Ecto neural progenitor cell (in vitro differentiated cells): ENCODE data around the gene AGAP3.

ENCODE experiments used
- DNase-seq: peaks from one replicate; pipeline ENCODE4 v3.0.0-alpha.2; 2018; ENCODE audit warnings: low spot score

AGAP3 gene

DNA sequence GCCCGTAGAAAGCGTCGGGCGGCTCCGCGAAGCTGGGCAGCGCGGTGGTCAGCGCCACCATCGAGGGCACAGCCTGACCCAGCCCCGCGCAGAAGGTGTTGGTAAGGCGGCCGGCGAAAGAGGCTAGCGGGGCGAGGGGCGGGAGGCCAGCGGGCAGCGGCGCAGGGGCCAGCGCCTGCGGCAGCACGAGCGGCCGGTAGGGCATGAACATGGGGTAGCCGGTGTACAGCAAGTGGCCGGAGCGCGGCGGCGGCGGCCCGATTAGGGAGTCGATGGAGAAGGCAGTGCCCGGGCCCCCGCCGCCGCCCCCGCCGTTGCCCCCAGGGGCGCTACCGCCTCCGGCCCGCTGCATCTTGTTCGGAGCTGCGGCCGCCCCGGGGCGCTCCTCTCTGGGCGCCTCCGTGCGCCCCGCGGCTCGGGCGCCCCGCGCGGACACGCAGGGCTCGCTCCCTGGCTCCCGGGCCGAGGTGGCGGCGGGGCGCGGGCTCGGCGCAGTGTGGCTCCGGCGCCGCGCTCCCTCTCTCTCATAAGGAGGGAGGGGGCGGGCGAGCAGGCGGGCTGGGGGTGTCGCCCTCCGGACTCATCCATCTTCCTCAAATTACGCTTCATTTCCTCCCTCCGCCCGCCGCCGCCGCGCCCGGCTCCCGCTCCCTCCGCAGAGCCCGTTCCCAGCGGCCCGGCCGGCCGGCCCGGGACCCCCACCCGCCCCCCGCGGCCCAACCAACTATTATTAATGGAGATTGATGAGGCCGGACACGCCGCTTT, 81.1 kb downstream of the AGAP3 start, which contains the start of gene GBX1:
GBX1 (minus strand) TSS at position 498 of the 765 bp plus-strand sequence; CDS start at position 352, 146 bp downstream.
- DNase-seq = peak; percentile 76

DNA sequence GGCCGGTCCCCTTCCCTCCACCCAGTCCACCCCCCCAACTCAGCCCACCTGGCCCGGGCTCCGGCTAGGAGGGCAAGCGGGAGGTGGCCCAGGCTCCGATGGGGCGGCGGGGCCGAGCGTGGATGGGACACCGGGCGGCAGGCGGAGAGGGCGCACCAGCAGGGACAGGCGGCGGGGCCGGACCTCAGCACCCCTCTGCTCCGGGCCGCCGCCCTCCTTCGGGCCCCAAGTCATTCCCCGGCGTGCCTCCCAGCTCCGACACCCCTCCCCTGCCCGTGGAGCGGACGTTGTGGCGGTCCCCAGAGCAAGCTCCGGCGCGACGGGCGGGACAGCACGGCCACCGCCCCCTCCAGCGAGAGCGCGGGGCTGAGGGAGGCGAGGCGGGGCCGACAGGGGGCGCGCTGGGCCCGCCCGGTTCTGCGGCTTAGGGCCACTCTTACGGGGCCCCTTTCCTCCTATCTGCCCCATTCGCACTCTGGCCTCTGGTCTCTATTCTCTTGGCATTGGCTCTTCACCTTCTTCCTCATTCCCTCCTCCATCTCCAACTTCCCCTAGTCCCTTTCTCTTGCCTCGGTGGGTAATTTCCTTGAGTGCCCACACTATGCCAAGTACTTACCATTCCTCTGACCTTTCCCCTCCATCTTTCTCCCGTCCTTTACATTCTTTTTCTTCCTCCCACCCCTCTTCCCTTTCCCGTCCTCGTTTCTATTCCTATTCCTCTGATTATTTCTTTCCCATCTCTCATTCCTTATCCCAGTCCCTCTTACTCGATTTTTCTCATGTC, 81.9 kb downstream of the AGAP3 start:
- peak; percentile 77 for DNase-seq

DNA sequence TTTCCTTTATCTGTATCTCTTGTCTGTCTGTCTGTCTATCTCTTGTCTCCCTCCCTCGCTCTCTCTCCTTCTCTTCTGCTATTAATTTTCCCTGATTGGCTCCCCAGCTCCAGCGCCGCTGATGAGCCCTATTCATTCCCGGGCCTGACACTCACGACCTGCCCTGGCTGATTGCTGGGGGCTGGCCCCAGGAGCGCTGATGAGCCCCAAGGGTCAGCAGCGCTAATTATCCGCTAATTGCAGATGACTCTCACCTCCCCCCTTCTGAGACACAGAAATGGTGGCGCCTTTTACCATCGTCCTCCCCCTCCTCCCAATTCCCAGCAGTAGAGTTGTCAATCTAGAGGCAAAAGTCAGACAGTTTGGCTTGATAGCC, 82.5 kb downstream of the AGAP3 start:
- no peak for DNase-seq

DNA sequence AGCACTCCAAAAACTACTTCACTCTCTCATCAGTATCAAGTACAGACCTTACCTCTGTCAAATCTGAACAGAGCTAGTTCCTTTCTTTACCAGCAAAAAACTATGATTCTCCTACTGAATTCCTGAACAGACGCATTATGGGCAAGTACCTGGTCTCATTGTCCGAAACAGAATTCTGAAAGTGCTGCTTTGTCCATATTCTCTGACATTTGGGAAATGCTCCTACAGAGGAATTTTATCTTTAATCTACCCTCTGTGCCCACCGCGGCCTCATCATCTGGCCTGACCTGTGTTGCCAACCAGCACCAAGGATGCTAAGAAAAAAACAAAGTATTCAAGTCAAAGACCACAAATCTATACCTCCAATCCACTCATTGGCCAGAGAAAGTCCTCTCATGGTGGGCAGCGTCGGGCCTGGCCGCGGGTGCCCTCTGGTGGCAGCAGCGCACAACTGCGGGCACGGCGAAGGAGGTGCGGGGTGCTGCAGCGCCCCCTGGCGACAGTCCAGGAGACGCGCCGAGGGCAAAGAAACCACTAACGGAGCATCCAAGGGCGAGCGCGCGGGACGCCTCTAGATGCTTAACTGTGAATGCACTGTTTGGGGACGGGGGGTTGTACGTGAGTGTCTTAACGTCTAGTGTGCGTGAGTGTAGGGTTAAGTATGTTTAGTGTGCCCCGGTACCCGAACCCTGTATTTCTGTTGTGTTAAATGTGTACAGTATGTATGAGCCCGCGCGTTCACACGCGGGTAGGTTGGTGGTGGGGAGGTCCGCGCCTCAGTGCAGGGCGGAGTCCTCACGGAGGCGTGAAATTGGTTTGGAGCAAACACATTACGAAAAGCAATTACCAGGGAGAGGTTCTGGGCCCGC, 86.2 kb downstream of the AGAP3 start:
- peak; percentile 89 for DNase-seq

DNA sequence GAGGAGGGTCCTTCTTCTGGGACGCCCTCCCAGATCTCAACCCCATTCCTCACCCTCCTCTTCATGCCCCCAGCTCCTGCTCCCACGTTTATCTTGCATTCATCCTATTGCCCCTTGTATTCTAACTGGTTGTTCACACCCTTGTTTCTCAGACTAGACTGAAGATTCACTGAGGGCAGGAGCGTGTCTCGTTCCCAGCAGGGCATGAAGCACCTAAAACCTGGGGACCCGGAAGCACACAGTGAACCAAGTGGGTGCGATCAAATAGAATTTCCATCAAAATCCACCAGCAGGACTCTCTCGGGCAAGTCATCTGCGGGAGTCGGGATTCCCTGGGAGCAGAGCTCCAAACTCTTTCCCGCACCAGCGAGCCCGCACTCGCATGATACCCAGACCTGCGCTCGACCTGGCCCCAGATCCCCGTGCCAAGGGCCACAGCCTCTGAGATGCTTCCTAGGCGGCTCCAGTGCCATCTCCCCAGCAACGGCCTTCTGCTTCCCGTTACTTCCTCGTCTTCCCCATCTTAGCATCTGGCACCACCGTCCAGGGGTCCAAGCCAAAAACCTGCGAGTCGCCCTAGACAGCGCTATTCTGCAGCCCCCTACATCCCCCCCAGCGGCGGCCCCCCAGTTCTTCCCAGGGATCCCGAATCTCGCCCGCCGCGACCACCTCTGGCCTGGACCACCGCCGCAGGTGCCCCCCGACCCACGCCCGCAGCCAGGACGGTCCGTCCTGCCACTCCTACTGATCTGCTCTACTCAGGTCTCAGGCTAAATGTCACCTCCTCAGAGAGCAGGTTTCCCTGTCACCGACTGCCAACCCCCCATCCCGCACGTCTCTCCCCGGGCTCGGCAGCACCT, 87.3 kb downstream of the AGAP3 start:
- no peak for DNase-seq

DNA sequence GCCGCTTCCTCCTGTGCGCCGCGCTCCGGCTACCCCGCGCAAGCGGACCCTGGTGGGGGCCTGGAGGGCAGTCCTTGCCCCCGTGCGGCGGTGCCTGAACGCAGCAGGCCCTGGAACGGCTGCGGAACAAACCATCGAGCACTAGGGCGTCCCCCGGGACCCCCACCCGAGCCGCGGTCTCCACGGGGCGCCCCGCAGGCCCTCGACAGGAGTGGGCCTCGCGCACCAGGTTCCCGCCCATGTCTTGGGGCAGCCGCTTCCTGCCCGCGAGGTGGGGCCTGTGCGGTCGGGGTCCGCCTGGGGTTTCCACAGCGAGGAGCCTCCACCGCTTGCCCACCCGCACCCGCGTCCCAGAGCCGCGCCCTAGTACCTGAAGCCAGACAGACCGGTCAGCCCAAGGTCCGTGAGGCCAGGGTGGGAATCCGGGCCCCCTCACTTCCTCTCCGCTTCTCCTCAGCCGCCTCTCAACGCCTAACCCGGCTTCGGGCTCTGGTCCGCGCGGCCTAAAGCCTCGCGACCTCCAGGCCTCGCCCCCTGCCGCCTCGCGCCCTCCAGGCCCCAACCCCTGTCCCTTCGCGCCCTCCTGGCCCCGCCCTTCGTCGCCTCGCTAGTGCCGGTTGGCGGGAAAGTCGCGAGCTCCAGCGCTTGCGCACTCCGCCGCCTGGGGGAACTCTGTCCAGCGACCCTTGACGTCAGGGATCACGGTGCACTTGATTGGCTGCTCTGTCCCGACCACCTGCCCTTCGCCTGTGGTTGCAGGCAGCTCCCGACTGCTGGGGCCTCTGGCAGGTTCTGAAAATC, 88.2 kb downstream of the AGAP3 start:
- DNase-seq = no peak

DNA sequence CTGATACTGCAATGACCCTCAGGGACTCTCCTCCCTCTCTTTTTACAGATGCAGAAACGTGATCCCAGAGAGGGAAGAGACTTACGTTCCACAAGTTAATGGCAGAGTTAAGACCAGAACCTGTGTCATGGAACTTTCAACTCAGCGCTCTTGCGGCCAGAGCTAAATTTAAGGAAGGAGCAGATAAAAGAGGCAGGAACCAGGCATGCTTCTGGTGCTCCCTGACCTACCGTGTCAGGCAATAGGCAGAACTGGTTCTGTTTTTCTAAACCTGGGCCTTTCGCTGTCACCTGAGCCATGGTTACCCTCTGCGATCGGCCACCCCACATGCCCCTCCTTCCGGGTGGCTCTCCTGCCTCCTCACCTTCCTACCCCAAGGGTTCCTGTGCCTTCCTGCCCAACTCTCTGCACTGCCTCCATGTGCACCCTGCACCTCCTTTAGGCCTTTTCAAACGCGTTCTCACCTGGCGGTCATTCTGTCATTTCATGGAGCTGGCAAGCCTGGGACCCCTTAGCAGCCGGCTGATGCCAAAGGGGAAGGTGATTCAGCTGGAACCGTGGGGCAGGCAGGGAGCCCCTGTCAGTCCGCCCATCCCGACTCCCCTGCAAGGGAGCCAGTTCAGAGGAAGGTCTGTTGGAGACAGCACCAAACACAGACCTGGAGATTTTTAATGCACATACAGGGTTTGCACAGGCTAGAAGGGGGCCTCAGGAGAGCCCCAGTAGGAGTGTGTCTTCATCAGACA, 88.9 kb downstream of the AGAP3 start:
- no peak for DNase-seq

DNA sequence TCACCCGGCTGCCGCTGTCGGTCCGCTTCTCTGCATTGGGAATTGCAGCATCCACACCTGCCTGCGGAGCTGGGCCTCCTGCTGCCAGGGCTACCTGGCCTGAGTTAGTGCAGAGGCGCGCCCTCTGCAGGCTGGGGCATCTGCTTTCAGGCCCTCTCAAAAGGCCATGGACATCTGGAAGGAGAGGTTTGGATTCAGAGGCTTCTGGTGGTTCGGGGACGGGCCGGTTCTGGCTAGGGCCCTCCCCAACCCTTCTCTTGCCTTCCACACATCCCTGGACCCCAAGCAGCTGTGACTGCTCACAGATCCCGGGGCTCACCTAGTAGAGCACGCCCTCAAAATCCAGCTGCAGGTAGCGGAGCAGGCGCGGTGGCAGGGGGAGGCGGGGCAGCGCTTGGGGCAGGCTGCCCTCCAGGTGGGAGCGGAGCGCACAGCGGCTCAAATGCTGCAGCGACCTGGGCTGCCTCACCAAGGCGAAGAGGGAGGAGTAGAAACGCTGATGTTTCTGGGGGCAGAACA, 89.6 kb downstream of the AGAP3 start:
- no peak for DNase-seq

DNA sequence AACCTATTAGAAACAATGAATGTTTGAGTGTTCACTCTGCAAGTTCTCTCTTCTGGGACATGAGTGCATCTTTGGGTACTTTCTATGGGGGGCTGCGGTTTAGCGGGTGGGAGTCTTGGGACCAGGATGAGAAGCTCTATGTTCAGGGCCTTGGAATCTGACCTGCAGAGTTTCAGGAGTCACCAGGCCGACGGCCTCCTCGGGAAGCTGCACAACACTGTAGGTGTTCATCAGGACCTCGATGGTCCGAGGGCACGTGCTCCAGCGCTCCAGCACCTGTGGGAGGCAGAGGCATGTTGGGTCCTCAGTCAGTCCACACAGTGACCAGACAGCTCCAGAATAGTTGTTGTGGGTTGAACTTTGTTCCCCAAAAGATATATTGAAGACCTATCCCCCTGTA, 90.1 kb downstream of the AGAP3 start:
- DNase-seq = no peak

DNA sequence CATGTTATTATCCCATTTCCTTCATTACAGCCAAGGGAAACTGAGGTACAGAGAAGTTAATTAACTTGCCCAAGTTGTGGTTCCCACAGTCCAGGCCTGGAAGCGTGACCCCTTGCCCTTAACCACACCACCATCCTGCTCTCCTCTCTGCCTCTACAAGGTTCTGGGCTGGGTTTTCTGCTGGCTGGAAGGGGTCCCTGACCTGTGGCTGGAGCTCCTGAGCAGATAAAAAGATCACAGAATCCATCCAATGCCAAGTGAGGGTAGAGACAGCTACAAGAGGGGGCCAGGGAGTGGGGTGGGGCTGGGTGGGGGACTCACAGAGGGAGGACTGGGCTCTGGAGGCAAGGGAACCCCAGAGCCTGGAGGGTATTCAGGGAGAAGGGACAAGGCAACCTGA, 91.0 kb downstream of the AGAP3 start:
- no peak for DNase-seq

DNA sequence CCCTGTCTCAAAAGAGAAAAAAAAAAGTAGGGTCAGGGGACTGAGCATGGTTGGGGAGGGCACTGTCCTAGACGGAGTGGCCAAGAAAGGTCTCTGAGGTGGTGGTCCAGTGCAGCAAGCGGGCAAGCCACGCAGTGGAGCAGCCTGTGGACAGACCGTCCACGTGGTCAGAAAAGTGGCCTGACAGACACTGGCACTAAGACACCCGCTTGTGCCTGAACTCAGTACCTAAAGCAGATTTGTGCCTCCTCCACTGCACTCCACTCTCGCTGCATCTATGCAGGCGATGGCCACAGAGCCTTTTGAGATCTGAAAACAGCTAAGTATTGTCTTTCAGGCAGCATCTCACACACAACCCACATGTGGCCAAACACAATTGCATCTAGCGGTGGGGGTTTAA, 92.0 kb downstream of the AGAP3 start:
- DNase-seq = no peak

DNA sequence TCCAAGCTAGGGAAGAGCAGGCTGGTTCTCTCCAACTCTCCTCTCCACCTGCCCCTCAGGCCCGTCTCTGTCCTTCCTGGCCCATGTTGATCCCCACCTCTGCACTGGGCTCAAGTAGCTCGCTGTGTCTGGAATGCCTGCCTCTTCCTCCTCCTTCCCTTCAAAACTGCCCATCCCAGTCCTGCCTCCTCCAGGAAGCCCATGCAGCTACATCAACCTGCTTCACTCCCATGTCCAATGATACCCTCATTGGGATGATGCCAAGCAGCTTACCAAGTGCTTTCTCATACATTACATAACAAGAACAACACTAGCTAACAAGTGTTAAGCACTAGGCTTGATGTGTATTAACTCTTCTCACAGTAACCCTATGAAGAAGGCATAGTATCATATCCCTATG, 92.6 kb downstream of the AGAP3 start:
- DNase-seq = no peak

DNA sequence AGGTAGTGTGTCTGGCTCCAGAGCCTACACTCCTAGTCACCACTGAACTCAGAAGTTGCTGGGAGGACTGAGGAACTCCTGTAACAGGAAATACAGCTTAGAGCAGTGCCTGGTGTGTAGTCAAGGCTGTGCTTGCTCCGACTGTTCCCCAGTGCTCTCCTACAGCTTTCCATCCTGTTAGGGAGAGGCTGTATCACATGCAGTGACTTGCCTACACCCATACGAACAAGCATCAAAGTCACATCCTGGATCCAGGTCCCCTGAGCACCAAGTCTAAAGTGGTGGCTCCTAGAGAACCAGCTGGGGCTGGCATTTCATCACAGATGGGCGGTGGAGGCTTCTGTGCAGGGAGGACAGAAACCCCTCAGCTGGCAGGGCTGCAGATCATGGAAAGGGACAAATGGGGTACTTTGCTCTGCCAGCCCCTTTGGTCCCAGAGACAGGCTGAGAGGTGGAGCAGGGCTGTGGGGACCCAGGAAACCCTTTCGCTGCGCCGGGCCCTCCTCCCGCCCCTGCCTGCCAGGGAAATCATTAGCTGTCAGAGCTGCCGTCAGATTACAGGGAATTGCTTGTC, 93.1 kb downstream of the AGAP3 start:
- no peak for DNase-seq

DNA sequence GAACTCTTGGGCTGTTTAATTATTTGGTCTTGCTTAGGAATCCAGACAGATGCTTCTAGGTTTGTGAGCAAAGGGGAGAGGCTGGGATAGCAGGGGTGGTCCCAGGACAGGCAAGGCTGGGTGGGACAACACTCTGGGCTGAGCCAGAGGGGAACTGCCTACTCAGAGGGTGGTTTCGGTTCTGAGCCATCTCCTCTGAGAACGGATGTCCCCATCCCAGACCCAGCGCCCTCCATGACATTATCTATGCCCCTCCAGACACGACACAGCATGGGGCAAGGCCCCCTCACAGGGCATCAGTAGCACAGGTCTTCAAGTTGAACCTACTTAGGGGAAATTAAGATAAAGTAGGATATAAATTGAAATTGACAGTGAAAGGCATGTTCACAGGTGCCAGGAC, 93.7 kb downstream of the AGAP3 start:
- no peak for DNase-seq

DNA sequence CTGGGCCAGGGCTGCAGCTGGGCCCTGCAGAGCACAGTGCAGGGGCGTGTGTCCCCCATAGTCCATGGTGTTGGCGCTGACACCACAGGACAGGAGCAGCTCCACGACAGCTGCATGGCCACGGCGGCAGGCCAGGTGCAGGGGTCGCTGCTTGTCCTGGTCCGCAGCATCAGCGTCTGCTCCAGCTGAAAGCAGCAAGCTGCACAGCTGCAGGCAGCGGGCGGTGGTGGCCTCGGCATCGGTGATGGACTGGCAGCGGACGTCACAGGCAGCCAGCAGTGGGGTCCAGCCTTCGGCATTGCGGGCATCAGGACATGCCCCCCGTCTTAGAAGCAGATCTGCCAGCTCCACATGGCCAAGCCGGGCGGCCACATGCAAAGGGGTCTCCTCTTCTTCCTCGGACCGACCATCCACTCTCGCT, 94.7 kb downstream of the AGAP3 start:
- DNase-seq = peak; percentile 40

DNA sequence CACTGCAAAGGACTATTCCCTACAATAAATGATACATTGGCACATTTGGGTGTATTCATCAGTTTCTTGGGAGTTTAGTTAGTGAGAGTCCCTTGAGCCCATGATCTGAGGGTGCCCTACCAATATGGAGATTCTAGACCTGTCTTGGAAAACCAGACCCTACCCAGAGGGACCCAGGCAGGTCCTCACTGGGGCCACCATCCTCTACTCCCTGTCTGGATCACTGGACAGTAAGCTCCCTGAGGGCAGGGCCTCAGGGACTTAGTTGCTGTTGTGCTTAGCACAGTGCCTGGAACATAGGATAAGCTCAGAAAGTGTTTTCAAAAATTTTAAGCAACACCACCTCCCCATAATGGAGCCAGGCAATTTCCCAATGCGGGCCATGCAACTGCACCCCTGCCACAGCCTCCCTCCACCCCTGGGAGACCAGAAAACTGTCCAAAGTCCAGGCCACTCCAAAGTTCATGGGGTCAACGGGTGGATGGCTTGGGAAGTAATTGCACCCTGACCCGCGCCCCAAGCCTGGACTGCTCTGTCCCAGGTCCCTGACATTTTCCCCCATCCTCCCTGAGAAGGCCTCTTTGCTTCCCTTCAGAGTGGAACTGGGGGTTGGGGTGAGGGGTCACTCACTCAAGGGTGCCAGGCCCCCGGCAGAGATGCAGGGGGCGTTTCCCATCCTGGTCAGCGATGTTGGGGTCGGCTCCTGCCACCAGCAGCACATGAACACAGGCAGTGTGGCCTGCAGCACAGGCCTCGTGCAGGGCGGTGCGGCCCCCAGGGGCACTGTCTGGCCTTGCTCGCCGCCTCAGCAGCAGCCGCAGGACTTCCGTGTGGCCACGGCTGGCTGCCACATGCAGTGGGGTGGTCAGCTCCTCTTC, 99.7 kb downstream of the AGAP3 start:
- no peak for DNase-seq

DNA sequence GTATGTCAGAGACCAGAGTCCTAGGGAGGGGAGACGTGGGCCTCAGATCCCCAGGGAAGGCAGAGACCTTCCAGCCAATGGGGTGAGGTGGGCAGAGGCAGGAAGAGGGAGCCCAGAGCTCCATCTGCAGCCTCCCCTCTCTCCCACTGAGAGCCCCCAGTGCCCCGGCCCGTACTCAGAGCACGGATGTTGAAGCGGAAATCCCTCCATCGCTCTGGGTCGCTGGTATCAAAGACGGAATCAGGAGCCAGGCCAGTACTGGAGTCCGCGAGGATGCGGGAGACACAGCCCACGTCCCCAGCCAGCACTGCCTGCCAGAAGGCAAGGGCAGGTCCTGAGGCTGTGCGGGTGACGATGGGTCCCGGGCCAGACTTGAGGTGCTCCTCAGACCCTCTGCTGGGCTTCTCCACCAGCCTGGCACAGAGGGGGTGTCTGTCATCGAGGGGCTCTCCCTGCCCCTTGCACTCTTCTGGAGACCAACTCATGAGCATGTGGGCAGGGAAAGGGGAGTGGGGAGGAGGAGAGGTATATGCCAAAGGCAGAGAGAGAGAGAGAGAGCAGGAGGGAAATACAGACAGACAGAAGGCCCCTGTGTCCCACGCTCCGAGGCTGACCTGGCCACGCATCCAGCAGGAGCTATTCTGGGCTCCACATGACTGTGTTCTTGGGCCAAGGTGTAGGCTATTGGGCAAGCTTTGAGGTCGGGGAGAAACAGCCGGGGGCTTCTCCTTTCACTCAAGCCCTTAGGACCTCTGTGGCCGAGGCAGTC, 100.5 kb downstream of the AGAP3 start, which contains the start of gene ASB10:
ASB10 (minus strand) TSS at position 611 of the 769 bp plus-strand sequence; CDS start at position 491, 120 bp downstream.
- no peak for DNase-seq
